T47D (cell line): ENCODE data around the gene NOC2L.
"Not testable (repeated sequence)": the region's sequence is repeated elsewhere in the genome, so short reads cannot be mapped to it uniquely, and the experiment has no call there.

Source experiments
- DNase-seq, 2 experiments: peaks; one replicate each; pipeline versions ENCODE4 v3.0.0 to v3.0.0-alpha.2; 2011 to 2012; ENCODE audit warnings: low read depth in 1 of 2, low spot score in 1 of 2
- JUND ChIP-seq: IDR thresholded peaks from 2 replicates; pipeline ENCODE4 v1.6.1; 2012; ENCODE audit warnings: low read depth
- in situ Hi-C: cut with HindIII; loops from 2 replicates; pipeline ENCODE4 v1.10.0; 2016; ENCODE audit warnings: low sequenced_read_pairs, low pct_unique_long_range_greater_than_20kb

Gene NOC2L

GRCh38 chr1:985126-985525, 26.1 kb upstream of the NOC2L start:
- in situ Hi-C loops: no loop called here
- no peak for DNase-seq
- TF ChIP-seq JUND: no peak

GRCh38 chr1:984476-984814, 25.4 kb upstream of the NOC2L start:
- in situ Hi-C loops: no loop called here
- no peak for TF ChIP-seq JUND
- DNase-seq: no peak

- TF ChIP-seq JUND: no peak
- DNase-seq: no peak
- in situ Hi-C loops: no loop called here
Measured at GRCh38 chr1:983798-984475, 24.9 kb upstream of the NOC2L start.

- no peak for TF ChIP-seq JUND
- DNase-seq: no peak
- in situ Hi-C loops: no loop called here
Measured at GRCh38 chr1:982765-983436, 23.8 kb upstream of the NOC2L start.

GRCh38 chr1:981955-982558, 23.0 kb upstream of the NOC2L start, which contains the start of gene PERM1:
Gene PERM1, minus strand, starts transcription at chr1:982093. Its CDS starts 1,064 bp downstream, at chr1:981029.
- no peak for TF ChIP-seq JUND
- no peak for DNase-seq
- in situ Hi-C loops: no loop called here

- TF ChIP-seq JUND: no peak
- DNase-seq: no peak
- in situ Hi-C loops: no loop called here
Measured at GRCh38 chr1:981491-981954, 22.5 kb upstream of the NOC2L start.

- DNase-seq: no peak
- in situ Hi-C loops: no loop called here
- no peak for TF ChIP-seq JUND
Measured at GRCh38 chr1:980602-981395, 21.7 kb upstream of the NOC2L start.

- in situ Hi-C loops: no loop called here
- TF ChIP-seq JUND: no peak
- DNase-seq: no peak
Measured at GRCh38 chr1:980137-980571, 21.1 kb upstream of the NOC2L start.

GRCh38 chr1:979744-980072, 20.7 kb upstream of the NOC2L start:
- in situ Hi-C loops: no loop called here
- no peak for TF ChIP-seq JUND
- no peak for DNase-seq

GRCh38 chr1:978835-979743, 20.0 kb upstream of the NOC2L start:
- no peak for DNase-seq
- TF ChIP-seq JUND: no peak
- in situ Hi-C loops: no loop called here

GRCh38 chr1:978069-978834, 19.2 kb upstream of the NOC2L start:
- no peak for TF ChIP-seq JUND
- peak in 1 of 2 experiments; percentile 47 for DNase-seq
- in situ Hi-C loops: no loop called here

- DNase-seq, in situ Hi-C loops: not testable (repeated sequence)
Measured at GRCh38 chr1:976791-977190, 17.7 kb upstream of the NOC2L start.
